ENCODE measurements around the gene CEACAM16.

DNA sequence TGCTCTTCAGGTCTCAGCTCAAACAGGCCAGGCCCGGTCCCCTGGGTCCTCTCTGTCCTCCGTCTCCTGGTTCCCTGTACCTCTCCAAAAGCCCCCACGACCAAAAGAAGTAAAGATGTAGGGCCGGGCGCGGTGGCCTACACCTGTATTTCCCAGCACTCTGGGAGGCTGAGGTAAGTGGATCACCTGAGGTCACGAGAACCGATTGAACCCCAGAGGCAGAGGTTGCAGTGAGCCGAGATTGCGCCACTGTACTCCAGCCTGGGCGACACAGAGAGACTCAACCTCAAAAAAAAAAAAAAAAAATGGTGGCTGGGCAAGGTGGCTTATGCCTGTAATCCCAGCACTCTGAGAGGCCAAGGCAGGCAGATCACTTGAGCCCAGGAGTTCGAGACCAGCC is 27.5 kb downstream of the CEACAM16 start:
- TF ChIP-seq, protein P1, sequence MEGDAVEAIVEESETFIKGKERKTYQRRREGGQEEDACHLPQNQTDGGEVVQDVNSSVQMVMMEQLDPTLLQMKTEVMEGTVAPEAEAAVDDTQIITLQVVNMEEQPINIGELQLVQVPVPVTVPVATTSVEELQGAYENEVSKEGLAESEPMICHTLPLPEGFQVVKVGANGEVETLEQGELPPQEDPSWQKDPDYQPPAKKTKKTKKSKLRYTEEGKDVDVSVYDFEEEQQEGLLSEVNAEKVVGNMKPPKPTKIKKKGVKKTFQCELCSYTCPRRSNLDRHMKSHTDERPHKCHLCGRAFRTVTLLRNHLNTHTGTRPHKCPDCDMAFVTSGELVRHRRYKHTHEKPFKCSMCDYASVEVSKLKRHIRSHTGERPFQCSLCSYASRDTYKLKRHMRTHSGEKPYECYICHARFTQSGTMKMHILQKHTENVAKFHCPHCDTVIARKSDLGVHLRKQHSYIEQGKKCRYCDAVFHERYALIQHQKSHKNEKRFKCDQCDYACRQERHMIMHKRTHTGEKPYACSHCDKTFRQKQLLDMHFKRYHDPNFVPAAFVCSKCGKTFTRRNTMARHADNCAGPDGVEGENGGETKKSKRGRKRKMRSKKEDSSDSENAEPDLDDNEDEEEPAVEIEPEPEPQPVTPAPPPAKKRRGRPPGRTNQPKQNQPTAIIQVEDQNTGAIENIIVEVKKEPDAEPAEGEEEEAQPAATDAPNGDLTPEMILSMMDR (IDR thresholded peaks at IDR 0.05): no peak
- no peak for TF ChIP-seq POLR2A (IDR thresholded peaks at IDR 0.05)
